GM18505 (cell line): ENCODE measurements around the gene VRTN.

Source experiments
- ATAC-seq: cut with Tn5 transposase; IDR thresholded peaks from one replicate; pipeline ENCODE4 v1.9.1; 2021; ENCODE audit not compliant: unreplicated experiment
- POLR2A ChIP-seq: IDR thresholded peaks from 4 replicates; pipeline ENCODE4 v1.6.1; 2011; ENCODE audit warnings: borderline replicate concordance; ENCODE audit not compliant: insufficient read depth, insufficient read length; ENCODE audit errors: extremely low read depth

The VRTN gene, protein sequence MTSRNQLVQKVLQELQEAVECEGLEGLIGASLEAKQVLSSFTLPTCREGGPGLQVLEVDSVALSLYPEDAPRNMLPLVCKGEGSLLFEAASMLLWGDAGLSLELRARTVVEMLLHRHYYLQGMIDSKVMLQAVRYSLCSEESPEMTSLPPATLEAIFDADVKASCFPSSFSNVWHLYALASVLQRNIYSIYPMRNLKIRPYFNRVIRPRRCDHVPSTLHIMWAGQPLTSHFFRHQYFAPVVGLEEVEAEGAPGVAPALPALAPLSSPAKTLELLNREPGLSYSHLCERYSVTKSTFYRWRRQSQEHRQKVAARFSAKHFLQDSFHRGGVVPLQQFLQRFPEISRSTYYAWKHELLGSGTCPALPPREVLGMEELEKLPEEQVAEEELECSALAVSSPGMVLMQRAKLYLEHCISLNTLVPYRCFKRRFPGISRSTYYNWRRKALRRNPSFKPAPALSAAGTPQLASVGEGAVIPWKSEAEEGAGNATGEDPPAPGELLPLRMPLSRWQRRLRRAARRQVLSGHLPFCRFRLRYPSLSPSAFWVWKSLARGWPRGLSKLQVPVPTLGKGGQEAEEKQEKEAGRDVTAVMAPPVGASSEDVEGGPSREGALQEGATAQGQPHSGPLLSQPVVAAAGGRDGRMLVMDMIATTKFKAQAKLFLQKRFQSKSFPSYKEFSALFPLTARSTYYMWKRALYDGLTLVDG

DNA sequence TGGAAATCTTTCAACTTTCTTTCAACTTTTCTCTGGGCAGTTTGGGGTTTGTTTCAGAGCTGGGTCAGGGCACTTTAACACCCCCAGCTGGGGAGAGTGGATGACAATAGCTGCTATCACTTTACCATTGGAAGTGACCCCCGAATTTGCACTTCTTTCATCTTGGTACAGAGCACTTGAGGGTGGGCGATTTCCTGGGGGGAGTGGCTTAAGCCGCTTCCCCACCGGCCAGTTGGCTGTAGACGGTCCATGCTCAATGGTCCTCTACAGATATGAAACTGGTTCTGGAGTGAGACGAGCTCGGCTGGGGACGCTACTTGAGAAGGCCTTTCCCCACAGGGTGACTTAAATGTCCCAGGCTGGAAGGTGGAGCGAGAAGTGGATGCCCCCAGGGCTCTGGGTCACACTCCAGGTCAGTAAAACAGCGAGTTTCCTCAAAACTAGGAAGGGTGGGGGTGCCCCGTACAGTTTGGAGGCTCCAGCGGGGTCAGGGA is at the start of gene VRTN:
Gene VRTN (plus strand): TSS at position 231 of the 494 bp plus-strand sequence. CDS start 8,313 bp downstream, outside the sequence.
- TF ChIP-seq POLR2A, result no peak
- no peak for ATAC-seq

DNA sequence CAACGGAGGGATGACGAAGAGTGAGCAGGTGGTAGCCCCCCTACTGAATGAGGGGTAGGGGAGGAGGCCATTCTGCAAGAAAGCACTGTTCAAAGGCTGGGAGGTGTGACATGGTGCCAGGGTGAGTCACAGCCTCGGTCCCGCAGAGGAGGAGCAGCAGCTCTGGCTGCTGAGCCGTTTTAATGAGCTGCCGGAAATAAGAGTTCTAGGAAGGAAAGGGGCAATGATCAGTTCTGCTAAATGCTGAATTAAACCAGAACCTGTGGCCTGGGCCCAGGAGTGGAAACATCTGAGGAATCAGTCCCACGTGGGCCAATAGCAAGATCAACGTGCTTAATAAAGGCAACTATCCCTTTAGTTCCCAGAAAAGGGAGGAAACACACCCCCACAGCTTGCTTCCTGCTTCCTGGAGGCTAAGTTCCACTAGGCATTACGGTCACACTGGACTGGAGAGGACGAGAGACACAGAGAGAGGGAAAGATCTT is 49.2 kb upstream of the VRTN start:
- no peak for TF ChIP-seq POLR2A
- no peak for ATAC-seq

DNA sequence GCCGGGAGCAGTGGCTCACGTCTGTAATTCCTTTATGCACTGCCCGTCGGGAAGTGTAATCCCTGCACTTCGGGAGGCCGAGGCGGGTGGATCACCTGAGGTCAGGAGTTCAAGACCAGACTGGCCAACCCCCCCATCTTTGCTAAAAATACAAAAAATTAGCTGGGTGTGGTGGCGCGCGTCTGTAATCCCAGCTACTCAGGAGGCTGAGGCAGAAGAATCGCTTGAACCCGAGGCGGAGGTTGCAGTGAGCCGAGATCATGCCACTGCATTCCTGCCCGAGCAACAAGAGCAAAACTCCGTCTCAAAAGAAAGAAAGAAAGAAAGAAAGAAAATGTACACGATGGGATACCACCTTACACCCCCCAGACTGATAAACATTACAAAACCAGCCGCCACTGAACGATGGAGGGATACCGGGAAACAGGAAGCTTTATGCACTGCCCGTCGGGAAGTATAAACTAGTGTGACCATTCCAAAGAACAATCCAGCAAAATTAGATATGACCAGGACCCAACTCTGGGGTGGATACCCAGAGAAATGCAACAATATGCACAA is 46.6 kb upstream of the VRTN start:
- no peak for ATAC-seq
- TF ChIP-seq POLR2A, result no peak

DNA sequence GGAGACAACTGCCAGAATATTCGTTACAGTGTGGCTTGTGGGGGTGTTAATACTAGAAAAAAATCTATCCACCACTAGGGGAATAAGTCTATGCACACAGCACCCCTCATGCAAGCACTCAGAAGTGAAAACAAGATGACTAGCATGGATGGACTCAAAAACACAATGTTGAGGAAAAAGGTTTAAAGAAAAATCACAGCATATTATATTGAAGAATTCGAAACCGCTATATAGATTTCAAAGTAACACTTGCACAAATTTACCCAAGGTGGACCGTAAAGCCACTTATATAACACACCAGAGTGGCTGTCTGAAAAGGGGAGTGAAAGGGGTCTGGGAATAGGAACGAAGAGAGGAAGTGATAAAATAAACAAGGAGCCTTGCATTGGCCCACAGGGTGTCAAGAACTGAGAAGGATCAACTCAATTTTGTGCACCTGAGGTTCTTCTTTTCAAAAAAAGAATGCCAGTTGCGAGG is 46.1 kb upstream of the VRTN start:
- no peak for TF ChIP-seq POLR2A
- no peak for ATAC-seq

DNA sequence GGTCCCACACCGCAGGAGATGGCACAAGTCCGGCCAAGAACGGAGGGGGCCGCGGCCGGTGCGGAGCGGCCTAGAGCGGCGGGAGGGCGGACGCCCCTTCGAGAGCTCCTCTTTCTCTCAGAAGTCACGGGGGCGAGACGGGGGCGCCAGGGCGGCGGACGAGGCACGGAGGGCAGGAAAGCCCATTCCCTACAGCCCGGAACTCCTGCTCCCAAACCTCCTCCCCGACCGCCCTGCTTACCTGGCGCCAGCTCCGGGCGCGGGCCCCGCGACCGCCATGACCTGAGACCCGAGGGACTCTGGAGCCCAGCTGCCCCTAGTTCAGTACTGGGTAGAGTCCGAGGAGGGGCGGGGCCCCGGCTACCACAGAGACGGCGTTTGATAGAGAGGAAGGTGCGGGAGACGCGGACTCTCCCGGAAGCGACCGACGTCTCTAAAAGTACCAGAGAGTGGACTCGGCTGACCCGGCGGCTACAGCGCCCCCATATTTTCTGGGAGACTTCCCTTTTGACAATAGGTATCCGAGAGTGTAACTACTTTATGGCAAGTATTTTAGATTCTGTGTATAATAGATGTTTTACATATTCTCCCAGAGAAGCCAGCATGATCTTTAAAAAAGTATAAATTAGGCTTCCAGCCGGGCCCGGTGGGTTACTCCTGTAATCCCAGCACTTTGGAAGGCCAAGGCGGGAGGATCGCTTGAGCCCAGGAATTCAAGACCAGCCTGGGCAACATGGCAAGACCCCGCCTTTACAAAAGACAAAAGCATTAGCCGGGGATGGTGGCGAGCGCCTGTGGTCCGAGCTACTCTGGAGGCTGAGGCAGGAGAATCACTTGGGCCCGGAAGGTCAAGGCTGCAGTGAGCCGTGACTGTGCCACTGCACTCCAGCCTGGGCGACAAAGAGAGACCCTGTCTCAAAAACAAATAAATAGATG is 45.4 kb upstream of the VRTN start, which contains the start of gene ABCD4:
Gene ABCD4 (minus strand): TSS at position 301 of the 936 bp plus-strand sequence. CDS start 22 bp downstream, at position 279.
- TF ChIP-seq POLR2A, result peak; percentile 93
- ATAC-seq, result peak; percentile 93

DNA sequence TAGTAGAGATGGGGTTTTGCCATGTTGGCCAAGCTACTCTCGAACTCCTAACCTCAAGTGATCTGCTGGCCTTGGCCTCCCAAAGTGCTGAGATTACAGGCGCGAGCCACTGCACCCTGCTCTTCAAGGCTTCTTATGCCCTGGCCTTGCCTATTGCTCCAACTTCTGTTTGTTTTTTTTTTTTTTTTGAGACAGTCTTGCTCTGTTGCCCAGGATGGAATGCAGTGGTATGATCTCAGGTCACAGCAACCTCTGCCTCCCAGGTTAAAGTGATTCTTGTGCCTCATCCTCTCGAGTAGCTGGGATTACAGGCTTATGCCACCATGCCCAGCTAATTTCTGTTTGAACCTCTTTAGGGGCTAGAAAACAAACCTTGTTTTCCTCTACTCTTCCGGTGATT is 39.6 kb upstream of the VRTN start:
- no peak for ATAC-seq
- TF ChIP-seq POLR2A, result no peak

DNA sequence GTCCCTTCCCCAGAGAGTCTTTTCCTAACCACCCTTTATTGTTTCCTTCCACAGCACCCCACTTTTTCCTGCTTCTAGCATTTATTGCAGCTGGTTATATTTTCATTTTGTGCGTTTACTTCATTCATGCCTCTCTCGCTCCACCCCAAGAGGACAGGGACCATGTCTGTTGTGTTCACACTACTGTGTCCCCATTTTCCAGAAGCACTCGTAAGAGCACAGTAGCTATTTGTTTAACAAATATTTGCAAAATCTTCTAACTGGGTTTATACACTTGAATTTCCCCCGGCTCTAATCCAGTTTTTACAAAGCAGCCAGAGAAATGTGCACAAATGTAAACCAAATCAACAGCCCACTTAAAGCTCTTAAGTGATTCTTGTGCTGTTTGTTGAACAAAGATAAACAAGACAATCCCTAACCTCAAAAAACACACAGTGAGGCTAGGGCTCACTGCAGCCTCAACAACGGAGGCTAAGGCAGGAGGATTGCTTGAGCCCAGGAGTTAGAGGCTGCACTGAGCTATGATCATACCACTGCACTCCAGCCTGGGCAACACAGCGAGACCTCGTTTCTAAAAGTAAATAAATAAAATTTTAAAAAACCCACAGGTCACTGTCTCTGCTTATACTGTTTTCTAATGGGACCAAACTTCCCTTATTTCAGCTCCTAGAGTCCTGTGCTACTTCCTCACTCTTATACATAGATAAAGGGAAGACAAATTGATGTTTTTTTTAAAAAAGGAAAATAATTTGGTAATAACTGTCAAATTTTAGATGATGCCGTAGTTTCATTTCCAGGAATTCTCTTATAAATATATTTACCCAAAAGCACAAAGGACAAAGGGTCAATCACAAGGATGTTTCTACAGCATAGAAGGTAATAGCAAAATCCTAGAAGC is 38.9 kb upstream of the VRTN start:
- no peak for TF ChIP-seq POLR2A
- no peak for ATAC-seq

DNA sequence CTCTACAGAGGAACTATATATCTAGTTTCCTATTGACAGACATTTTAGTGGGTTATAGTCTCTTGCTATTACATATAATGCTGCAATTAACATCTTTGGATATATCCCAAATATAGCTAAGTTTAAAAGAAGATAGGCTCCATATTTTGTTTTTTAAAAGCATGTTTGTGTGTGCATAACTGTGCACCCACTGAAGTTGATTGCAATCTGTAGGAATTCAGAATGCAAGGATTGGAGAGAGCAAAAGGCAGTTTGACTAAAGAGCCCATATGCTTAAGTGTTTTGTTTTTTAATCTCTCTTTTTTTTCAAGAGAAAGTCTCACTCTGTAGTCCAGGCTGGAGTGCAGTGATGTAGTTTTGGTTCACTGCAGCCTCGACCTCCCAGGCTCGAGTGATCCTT is 36.1 kb upstream of the VRTN start:
- no peak for ATAC-seq
- TF ChIP-seq POLR2A, result no peak

DNA sequence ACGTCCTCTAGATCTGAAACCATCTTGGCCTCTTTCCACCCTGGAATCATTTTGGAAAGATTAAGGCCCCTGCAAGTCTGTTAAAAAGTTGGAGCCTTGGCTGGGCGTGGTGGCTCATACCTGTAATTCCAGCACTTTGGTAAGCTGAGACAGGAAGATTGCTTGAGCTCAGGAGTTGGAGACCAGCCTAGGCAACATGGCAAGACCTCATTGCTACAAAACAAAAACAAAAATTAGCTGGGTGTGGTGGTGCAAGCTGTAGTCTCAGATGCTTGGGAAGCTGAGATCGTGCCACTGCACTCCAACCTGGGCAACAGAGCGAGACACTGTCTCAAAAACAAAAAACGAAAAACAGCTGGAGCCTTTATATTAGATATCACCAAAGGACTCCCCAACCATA is 34.7 kb upstream of the VRTN start:
- no peak for TF ChIP-seq POLR2A
- no peak for ATAC-seq

DNA sequence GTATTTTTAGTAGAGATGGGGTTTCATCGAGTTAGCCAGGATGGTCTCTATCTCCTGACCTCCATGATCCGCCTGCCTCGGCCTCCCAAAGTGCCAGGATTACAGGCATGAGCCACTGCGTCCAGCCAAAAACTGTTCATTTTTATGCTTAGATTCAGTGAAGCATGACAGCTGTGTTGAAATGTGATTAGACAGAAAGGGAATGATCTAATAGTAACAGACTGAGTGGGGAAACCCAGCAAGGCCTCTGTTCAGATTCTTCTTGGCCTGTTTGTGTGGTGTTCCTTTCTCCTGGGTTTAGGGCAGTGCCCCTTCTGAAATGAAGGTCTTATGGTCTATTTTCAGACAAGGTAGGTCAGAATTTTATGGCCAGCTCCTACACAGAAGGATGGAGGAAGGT is 33.7 kb upstream of the VRTN start:
- ATAC-seq, result no peak
- no peak for TF ChIP-seq POLR2A

DNA sequence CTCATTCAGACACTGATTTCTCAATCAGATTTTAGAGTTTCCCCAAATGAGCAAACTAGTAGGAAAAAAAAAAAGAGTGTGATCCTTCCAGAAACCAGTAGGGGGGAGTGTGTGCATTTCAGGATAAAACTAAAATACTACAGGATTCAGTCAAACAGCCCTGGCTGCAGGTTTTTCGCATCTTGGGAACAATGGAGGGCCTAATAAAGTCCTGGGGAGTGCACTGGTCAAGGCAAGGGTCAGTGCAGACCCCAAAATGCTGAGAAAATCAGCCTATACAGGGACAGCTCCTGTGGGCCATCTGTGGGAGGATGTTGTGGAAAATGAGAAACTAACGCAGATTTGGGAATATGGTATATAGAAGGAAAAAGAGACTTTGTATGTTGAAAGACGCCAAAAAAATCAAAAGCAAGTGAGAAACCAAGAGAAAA is 23.3 kb upstream of the VRTN start:
- ATAC-seq, result no peak

More for the DNA sequence above, 23.3 kb upstream of the VRTN start:
- TF ChIP-seq POLR2A, result no peak
